ENCODE results near the gene ZNF578. TPM values are rescaled to one million over a fixed set of nuclear protein-coding genes. Genes with fewer than 3 reads are reported as not detected.
"Not testable (repeated sequence)": the region's sequence is repeated elsewhere in the genome, so short reads cannot be mapped to it uniquely, and the experiment has no call there.

ZNF578 gene
- total and polyA plus RNA-seq, 10 of the 15 experiments (the other 5 are each of a cell fraction or from before 2014, with no cell fraction given): 0.10 to 0.43 (median 0.16) TPM; not detected in 4

GRCh38 chr19:52557231-52557995 lies 104.1 kb downstream of the ZNF578 start (continued):
- no peak for TF ChIP-seq ZNF592 (IDR thresholded peaks at IDR 0.05)
- TF ChIP-seq MEF2B (IDR thresholded peaks at IDR 0.05; ENCODE audit: partially characterized antibody, poor library complexity, severe bottlenecking): no peak
- no peak for TF ChIP-seq BCLAF1 (IDR thresholded peaks at IDR 0.05)
- no peak for TF ChIP-seq IKZF2 (IDR thresholded peaks at IDR 0.05)
- no peak for TF ChIP-seq BHLHE40 (IDR thresholded peaks at IDR 0.05; ENCODE audit: borderline replicate concordance in 1 of 2, low read depth in 2 of 2, low read length in 1 of 2)
- TF ChIP-seq ATF3 (IDR thresholded peaks at IDR 0.05; ENCODE audit: borderline replicate concordance, extremely low read depth, low read depth, low read length): no peak
- no peak for TF ChIP-seq POLR2AphosphoS5 (IDR thresholded peaks at IDR 0.05; ENCODE audit: low read length)

GRCh38 chr19:52558732-52559445 lies 105.5 kb downstream of the ZNF578 start:
- FAIRE-seq; SMC1A ChIA-PET (ENCODE audit: uncharacterized antibody, unreplicated experiment); H3K27me3 ChIP-seq (replicated peaks in 1 of 2; ENCODE audit: control insufficient read depth in 2 of 2, insufficient read depth in 2 of 2, low read length in 1 of 2); H3K27ac ChIP-seq (ENCODE audit: control insufficient read depth, insufficient read depth); H3K79me2 ChIP-seq (ENCODE audit: control insufficient read depth, insufficient read depth, low read length); H3K4me2 ChIP-seq (ENCODE audit: control insufficient read depth, insufficient read depth); RAD21 ChIA-PET (ENCODE audit: unreplicated experiment); in situ Hi-C loops (cut with MboI); DNase-seq (ENCODE audit: low read depth, low spot score); intact Hi-C loops (cut with micrococcal nuclease; ENCODE audit: unreplicated experiment); H2AFZ ChIP-seq (ENCODE audit: control insufficient read depth, low read depth, low read length); H3K36me3 ChIP-seq (ENCODE audit: control insufficient read depth in 2 of 2, insufficient read depth in 2 of 2, low read length in 1 of 2); ATAC-seq; H3K4me3 ChIP-seq; H3K9ac ChIP-seq (ENCODE audit: control insufficient read depth, insufficient read depth, low read length); H4K20me1 ChIP-seq (ENCODE audit: control insufficient read depth, insufficient read depth); POLR2A ChIA-PET; H3K4me1 ChIP-seq (ENCODE audit: control insufficient read depth, insufficient read depth, low read length); BruUV-seq (replicated peaks): not testable (repeated sequence)
- WGBS (ENCODE audit: insufficient coverage, insufficient replicate concordance, low lambda C conversion rate, missing lambda C conversion rate): 96% methylated on average over 5 of the region's 5 CpGs
- H3K9me3 ChIP-seq (replicated peaks; ENCODE audit: control insufficient read depth, insufficient read depth, low read length): peaks cover 39% of the 10 kb centered on the region
- CTCF ChIA-PET: interaction anchor here (0.7 kb wide), 1 partner anchor 325 kb away, joined by 3 read pairs; no protein-coding TSS in a partner anchor
